Activated CD8-positive, alpha-beta T cell treated with anti-CD3 and anti-CD28 coated beads for 36 hours (primary cell): Measurements from ENCODE around the gene CLIP4. TPM values are rescaled to one million over a fixed set of nuclear protein-coding genes. Genes with fewer than 3 reads are reported as not detected.

Experiments
- ATAC-seq: fragments of 200-7000 bp; cut with Tn5 transposase; one replicate; pipeline ENCODE4 v1.10.0; 2021; ENCODE audit warnings: mild to moderate bottlenecking, moderate library complexity
- CTCF ChIA-PET: fragments of 350-600 bp; sonication (Branson Sonifier 250); formaldehyde crosslinking; loops from one replicate; lab custom pipeline; 2021; ENCODE audit warnings: antibody characterized with exemption; lab: Charles Lee
- POLR2A ChIA-PET: fragments of 350-600 bp; sonication (Branson Sonifier 250); formaldehyde crosslinking; loops from one replicate; lab custom pipeline; 2021; ENCODE audit warnings: antibody characterized with exemption; lab: Charles Lee
- DNase-seq: peaks from one replicate; pipeline ENCODE4 v3.0.0-alpha.2; 2020
- H3K27ac Mint-ChIP-seq: one replicate; pipeline ENCODE4 v1.8.0; 2021; ENCODE audit warnings: mild to moderate bottlenecking, mixed read lengths
- H3K27me3 Mint-ChIP-seq: one replicate; pipeline ENCODE4 v1.8.0; 2021; ENCODE audit warnings: mixed read lengths
- H3K36me3 Mint-ChIP-seq: one replicate; pipeline ENCODE4 v1.8.0; 2021; ENCODE audit warnings: low read depth, mixed read lengths
- H3K4me1 Mint-ChIP-seq: one replicate; pipeline ENCODE4 v1.8.0; 2021; ENCODE audit warnings: low read depth, mixed read lengths
- H3K4me3 Mint-ChIP-seq: one replicate; pipeline ENCODE4 v1.8.0; 2021; ENCODE audit warnings: mild to moderate bottlenecking, moderate library complexity, mixed read lengths
- H3K9me3 Mint-ChIP-seq: one replicate; pipeline ENCODE4 v1.8.0; 2021; ENCODE audit warnings: mixed read lengths
- intact Hi-C: fragments of 100-400 bp; cut with micrococcal nuclease; formaldehyde crosslinking; loops from one replicate; pipeline ENCODE4 v1.10.0; 2022
- total RNA-seq, 2 experiments: library from RNA; stranded (reverse); gene quantifications; one replicate each; pipeline ENCODE4 v1.2.3, GENCODE V29; 2021
- TF ChIP-seq, protein P1 (sequence below): fragments of 200-600 bp; IDR thresholded peaks from one replicate; pipeline ENCODE4 v1.8.0; 2022; ENCODE audit warnings: antibody characterized with exemption, mild to moderate bottlenecking

The CLIP4 gene
- total RNA-seq, 2 experiments from 2014 or later = 25.3 to 28.3 TPM

DNA sequence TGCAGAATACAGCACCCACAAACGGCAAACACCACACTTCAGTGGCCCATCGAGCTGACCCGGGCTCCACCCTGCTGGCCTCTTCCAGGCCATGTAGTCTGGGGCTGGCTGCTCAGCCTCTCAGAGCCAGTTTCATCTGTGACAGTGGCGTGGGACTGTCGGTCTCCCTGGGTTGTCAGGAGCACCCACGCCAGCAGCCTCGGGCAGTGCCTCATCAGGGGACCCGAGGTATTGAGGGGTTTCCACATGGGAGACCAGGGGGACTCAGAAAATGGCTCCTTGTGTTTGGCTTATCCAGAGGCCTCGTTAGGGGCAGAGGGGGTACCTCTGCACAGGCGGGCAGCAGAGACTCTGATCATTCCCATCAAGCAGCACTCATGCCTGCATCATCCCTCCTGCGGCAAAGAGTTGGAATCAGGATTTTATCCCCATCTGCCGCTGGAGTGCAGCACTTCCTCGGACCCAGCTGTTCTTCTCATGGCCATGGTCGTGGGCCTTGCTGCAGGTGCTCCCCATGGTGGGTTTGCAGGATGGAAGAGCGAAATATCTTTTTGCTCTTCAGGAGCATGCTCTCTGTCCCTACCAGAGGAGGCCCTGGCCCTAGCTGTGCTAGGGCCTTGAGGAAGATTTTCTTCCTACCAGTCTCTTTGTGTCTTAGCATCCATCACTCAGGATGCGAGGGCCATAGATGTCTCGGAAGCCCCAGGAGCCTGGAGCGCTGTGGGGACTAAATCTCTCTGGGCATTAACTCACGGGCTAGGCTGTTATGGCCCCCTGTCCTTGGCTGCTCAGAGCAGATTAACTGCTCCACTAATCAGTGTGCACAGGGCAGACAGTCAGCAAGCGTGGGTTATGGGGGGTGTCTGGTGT is 100.8 kb downstream of the CLIP4 start:
- POLR2A ChIA-PET = no interaction called here
- intact Hi-C loops = no loop called here
- H3K27me3 Mint-ChIP-seq = no peaks in the 10 kb centered on the region
- ATAC-seq (no peak), DNase-seq (no peak)
- H3K4me1 Mint-ChIP-seq = no peaks in the 10 kb centered on the region
- H3K27ac Mint-ChIP-seq = no peak overlapping the region
- TF ChIP-seq, protein P1, sequence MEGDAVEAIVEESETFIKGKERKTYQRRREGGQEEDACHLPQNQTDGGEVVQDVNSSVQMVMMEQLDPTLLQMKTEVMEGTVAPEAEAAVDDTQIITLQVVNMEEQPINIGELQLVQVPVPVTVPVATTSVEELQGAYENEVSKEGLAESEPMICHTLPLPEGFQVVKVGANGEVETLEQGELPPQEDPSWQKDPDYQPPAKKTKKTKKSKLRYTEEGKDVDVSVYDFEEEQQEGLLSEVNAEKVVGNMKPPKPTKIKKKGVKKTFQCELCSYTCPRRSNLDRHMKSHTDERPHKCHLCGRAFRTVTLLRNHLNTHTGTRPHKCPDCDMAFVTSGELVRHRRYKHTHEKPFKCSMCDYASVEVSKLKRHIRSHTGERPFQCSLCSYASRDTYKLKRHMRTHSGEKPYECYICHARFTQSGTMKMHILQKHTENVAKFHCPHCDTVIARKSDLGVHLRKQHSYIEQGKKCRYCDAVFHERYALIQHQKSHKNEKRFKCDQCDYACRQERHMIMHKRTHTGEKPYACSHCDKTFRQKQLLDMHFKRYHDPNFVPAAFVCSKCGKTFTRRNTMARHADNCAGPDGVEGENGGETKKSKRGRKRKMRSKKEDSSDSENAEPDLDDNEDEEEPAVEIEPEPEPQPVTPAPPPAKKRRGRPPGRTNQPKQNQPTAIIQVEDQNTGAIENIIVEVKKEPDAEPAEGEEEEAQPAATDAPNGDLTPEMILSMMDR = no peak
- H3K4me3 Mint-ChIP-seq = no peak overlapping the region
- no peaks in the 10 kb centered on the region for H3K36me3 Mint-ChIP-seq
- CTCF ChIA-PET = no interaction called here
- no peaks in the 10 kb centered on the region for H3K9me3 Mint-ChIP-seq

DNA sequence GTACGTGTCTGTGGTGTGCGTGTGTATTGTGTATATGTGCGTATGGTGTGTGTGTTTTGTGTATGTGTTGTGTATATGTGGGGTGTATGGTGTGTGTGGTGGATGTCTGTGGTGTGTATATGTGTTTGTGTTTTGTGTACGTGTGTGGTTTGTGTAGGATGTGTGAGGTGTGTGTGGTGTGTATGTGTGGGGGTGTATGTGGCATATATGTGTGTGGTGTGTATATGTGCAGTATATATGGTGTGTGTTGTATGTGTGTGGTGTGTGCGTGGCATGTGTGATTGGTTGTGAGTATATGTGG is 101.3 kb downstream of the CLIP4 start:
- no peaks in the 10 kb centered on the region for H3K4me1 Mint-ChIP-seq
- H3K36me3 Mint-ChIP-seq = no peaks in the 10 kb centered on the region
- H3K27me3 Mint-ChIP-seq = no peaks in the 10 kb centered on the region
- ChIA-PET POLR2A (no interaction called here), CTCF (no interaction called here)
- TF ChIP-seq, protein P1 = no peak
- no peak overlapping the region for H3K27ac Mint-ChIP-seq
- intact Hi-C loops = no loop called here
- ATAC-seq = no peak
- H3K9me3 Mint-ChIP-seq = no peaks in the 10 kb centered on the region
- no peak overlapping the region for H3K4me3 Mint-ChIP-seq
- no peak for DNase-seq

DNA sequence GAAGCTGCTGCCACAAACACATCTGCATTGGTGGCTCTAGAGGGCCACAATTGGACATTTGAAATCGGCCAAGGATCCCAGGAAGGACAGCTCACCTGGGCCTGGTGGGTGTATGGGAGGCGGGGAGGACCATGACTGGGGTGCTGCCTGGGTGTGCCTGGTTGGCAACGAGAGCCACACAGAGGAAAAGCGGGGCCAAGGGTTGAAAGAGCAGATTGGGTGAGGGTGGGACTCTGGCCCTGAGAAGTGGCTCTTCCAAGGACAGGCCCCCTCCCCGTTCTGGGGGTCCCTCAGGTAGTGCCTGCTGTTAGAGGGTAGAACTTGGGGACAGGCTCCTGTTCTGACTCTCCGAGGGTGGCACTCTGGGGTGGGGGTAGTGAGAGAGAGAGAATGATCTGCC is 102.9 kb downstream of the CLIP4 start:
- no peak overlapping the region for H3K4me3 Mint-ChIP-seq
- no peak for ATAC-seq

GRCh38 chr2:29218550-29219125 is 103.4 kb downstream of the CLIP4 start:
- Mint-ChIP-seq H3K4me1 (no peaks in the 10 kb centered on the region), H3K9me3 (no peaks in the 10 kb centered on the region), H3K27ac (no peak overlapping the region), H3K27me3 (no peaks in the 10 kb centered on the region), H3K36me3 (no peaks in the 10 kb centered on the region), H3K4me3 (no peak overlapping the region)
- no peak for DNase-seq
- ChIA-PET POLR2A (no interaction called here), CTCF (no interaction called here)
- TF ChIP-seq, protein P1 = no peak
- no peak for ATAC-seq
- intact Hi-C loops = no loop called here

More for the DNA sequence above, 102.9 kb downstream of the CLIP4 start:
- TF ChIP-seq, protein P1 = no peak
- no peaks in the 10 kb centered on the region for H3K36me3 Mint-ChIP-seq
- ChIA-PET CTCF (no interaction called here), POLR2A (no interaction called here)
- H3K9me3 Mint-ChIP-seq = no peaks in the 10 kb centered on the region
- intact Hi-C loops = no loop called here
- H3K4me1 Mint-ChIP-seq = no peaks in the 10 kb centered on the region
- H3K27me3 Mint-ChIP-seq = no peaks in the 10 kb centered on the region
- no peak overlapping the region for H3K27ac Mint-ChIP-seq
- DNase-seq = no peak

- ChIA-PET CTCF (no interaction called here), POLR2A (no interaction called here)
- intact Hi-C loops = no loop called here
- DNase-seq = no peak
- Mint-ChIP-seq H3K4me1 (no peaks in the 10 kb centered on the region), H3K36me3 (no peaks in the 10 kb centered on the region), H3K9me3 (no peaks in the 10 kb centered on the region), H3K4me3 (no peak overlapping the region), H3K27me3 (no peaks in the 10 kb centered on the region), H3K27ac (no peak overlapping the region)
- TF ChIP-seq, protein P1 = no peak
- no peak for ATAC-seq
These were observed 104.2 kb downstream of the CLIP4 start for GRCh38 chr2:29219374-29219773.
